Measurements from ENCODE around the gene SEC22C.

GRCh38 chr3:42557854-42558253, 23.9 kb downstream of the SEC22C start:
- TF ChIP-seq POLR2AphosphoS5 (IDR thresholded peaks at IDR 0.05) (no peak), CTCF (IDR thresholded peaks at IDR 0.05) (no peak), POLR2A (IDR thresholded peaks at IDR 0.05) (no peak), EP300 (IDR thresholded peaks at IDR 0.05) (no peak)

All from suprapubic skin (tissue), 4 donors.